Natural killer cell (primary cell): Measurements from ENCODE around the gene BTBD18. TPM values are rescaled to one million over a fixed set of nuclear protein-coding genes. Genes with fewer than 3 reads are reported as not detected.

ENCODE experiments used
- ATAC-seq, 3 donors: fragments of 150-1000 bp in 2 of 3; fragments of 200-7000 bp in 1 of 3; cut with Tn5 transposase; 1 replicate in 1 of 3; 2 replicates in 2 of 3; pipeline ENCODE4 v1.10.0; 2021; ENCODE audit warnings: mild to moderate bottlenecking in 2 of 3, moderate library complexity in 2 of 3
- DNase-seq, 2 donors: peaks; one replicate each; pipeline versions ENCODE4 v3.0.0 to v3.0.0-alpha.2; 2013 to 2021; ENCODE audit warnings: mixed read lengths in 1 of 2
- H3K27ac ChIP-seq: one replicate; pipeline ENCODE4 v1.5.1; 2013; ENCODE audit warnings: mild to moderate bottlenecking, low read length
- H3K27me3 ChIP-seq: one replicate; pipeline ENCODE4 v1.6.1; 2013; ENCODE audit warnings: low read length; ENCODE audit not compliant: control insufficient read depth, insufficient read depth
- H3K36me3 ChIP-seq: one replicate; pipeline ENCODE4 v1.6.1; 2013; ENCODE audit warnings: low read length; ENCODE audit not compliant: control insufficient read depth, insufficient read depth
- H3K4me1 ChIP-seq: one replicate; pipeline ENCODE4 v1.6.1; 2013; ENCODE audit warnings: low read length; ENCODE audit not compliant: control insufficient read depth, insufficient read depth
- H3K4me3 ChIP-seq: one replicate; pipeline ENCODE4 v1.5.1; 2013; ENCODE audit warnings: low read length
- H3K9me3 ChIP-seq: one replicate; pipeline ENCODE4 v1.6.1; 2013; ENCODE audit warnings: low read length; ENCODE audit not compliant: control insufficient read depth, insufficient read depth
- H3K27ac Mint-ChIP-seq, 2 donors: one replicate each; pipeline ENCODE4 v1.8.0; 2022; ENCODE audit warnings: mild to moderate bottlenecking in 2 of 2, mixed read lengths in 2 of 2, moderate library complexity in 1 of 2
- H3K27me3 Mint-ChIP-seq, 2 donors: one replicate each; pipeline ENCODE4 v1.8.0; 2022; ENCODE audit warnings: low read depth in 2 of 2, mixed read lengths in 2 of 2
- H3K36me3 Mint-ChIP-seq: one replicate; pipeline ENCODE4 v1.8.0; 2022; ENCODE audit warnings: mixed read lengths
- H3K4me1 Mint-ChIP-seq, 2 donors: one replicate each; pipeline ENCODE4 v1.8.0; 2022; ENCODE audit warnings: mixed read lengths in 2 of 2
- H3K4me3 Mint-ChIP-seq: one replicate; pipeline ENCODE4 v1.8.0; 2022; ENCODE audit warnings: mild to moderate bottlenecking, moderate library complexity, mixed read lengths
- H3K9me3 Mint-ChIP-seq, 2 donors: one replicate each; pipeline ENCODE4 v1.8.0; 2022; ENCODE audit warnings: mixed read lengths in 2 of 2
- WGBS: methylation state at CpG from one replicate; pipeline ENCODE4 v1.1.7; 2013; ENCODE audit warnings: missing lambda C conversion rate; ENCODE audit not compliant: insufficient coverage; 5-methylcytosine and 5-hydroxymethylcytosine counted together
- intact Hi-C: fragments of 100-400 bp; cut with micrococcal nuclease; formaldehyde crosslinking; loops from one replicate; pipeline ENCODE4 v1.14.2; 2022
- total RNA-seq, 4 donors: library from RNA; stranded (reverse); fragments of 120-200 nt in 1 of 4; gene quantifications; one replicate each; pipeline versions ENCODE4 v1.2.3 to v1.2.4, GENCODE V29; 2013 to 2022
- TF ChIP-seq, protein P1 (sequence below): fragments of 200-600 bp; IDR thresholded peaks from one replicate; pipeline ENCODE4 v1.8.0; 2022; ENCODE audit warnings: antibody characterized with exemption

BTBD18 gene
- total RNA-seq, 3 donors from 2014 or later (not counting 1 experiment from before 2014, with no cell fraction given): not detected

DNA sequence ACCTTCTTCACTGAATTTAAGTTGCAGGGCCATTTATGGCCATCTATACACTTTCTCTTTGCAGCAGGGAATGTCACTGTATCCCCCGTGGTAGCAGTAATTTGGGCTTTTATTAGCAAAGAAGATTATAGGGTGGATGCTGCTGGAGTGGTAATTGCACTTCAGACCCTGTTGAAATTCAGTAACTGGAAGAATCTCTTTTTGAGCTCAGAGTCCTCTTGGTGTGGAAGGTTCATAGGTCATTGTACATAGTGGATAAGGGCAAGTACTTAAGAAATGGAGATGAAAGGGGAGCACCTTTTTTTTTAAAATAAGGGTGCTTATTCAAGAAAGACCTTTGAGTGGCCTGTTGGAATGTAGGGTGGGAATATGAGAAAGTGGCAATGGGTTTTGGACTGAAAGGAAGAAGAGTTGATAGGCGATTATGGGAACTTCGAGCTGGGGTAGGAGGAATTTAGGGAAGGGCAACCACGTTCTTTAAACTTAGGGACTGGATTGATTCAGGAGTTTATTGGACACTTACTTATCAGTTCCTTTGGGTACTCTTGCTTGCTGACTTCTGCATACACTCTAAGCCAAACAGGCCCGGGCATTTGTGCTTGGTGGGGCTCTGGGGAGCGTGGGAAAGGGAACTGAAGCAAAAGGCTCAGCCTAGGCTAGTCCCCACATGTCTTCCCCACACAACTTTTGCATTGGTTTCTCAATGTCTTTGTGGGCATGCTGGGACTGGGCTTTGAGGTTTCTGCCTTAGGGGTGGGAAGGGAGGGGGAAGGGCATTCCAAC is 36.5 kb upstream of the BTBD18 start:
- H3K4me3 ChIP-seq: no peak overlapping the region
- peaks cover 25% of the 10 kb centered on the region for H3K4me1 ChIP-seq
- H3K27ac ChIP-seq: no peak overlapping the region
- no peak overlapping the region for H3K4me3 Mint-ChIP-seq
- no peaks in the 10 kb centered on the region for H3K27me3 ChIP-seq
- intact Hi-C loops: no loop called here
- no peaks in the 10 kb centered on the region for H3K9me3 ChIP-seq
- WGBS: 80% methylated on average over 6 of the region's 6 CpGs
- H3K36me3 ChIP-seq: no peaks in the 10 kb centered on the region
- DNase-seq: no peak
- no peaks in the 10 kb centered on the region for H3K27me3 Mint-ChIP-seq
- no peaks in the 10 kb centered on the region for H3K36me3 Mint-ChIP-seq
- TF ChIP-seq, protein P1, sequence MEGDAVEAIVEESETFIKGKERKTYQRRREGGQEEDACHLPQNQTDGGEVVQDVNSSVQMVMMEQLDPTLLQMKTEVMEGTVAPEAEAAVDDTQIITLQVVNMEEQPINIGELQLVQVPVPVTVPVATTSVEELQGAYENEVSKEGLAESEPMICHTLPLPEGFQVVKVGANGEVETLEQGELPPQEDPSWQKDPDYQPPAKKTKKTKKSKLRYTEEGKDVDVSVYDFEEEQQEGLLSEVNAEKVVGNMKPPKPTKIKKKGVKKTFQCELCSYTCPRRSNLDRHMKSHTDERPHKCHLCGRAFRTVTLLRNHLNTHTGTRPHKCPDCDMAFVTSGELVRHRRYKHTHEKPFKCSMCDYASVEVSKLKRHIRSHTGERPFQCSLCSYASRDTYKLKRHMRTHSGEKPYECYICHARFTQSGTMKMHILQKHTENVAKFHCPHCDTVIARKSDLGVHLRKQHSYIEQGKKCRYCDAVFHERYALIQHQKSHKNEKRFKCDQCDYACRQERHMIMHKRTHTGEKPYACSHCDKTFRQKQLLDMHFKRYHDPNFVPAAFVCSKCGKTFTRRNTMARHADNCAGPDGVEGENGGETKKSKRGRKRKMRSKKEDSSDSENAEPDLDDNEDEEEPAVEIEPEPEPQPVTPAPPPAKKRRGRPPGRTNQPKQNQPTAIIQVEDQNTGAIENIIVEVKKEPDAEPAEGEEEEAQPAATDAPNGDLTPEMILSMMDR: no peak
- no peaks in the 10 kb centered on the region for H3K9me3 Mint-ChIP-seq
- H3K4me1 Mint-ChIP-seq: peaks cover 20 to 25% of the 10 kb centered on the region in 2 donors
- no peak for ATAC-seq
- H3K27ac Mint-ChIP-seq: no peak overlapping the region

DNA sequence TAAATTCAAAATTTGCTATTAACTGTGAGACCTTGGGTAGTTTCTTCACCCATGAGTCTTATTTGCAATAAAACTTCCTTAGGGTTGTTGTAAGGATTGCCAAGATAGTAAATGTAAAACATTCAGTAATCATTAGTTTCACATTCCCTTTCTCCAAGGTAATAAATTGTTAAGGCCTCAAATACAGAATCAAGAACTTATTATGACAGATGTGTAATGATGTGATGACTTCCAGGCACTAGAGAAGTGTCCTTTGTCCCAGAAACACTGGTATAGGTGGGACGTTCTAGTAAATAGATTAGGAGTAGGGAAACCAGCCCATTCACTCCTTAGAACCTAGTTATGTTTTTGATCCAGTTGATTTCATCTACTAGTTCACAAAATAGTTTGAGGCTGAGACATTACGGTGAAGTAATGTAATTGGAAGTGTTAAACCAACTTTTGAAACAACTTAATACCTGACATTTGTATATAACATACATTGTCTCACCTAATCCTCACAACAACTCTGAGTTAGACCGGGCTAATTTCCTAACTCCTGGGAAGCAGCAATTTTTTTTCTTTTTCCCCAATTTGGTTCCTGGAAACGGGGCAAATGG is 35.5 kb upstream of the BTBD18 start:
- Histone ChIP-seq H3K4me1 (peaks cover 15% of the 10 kb centered on the region), H3K36me3 (no peaks in the 10 kb centered on the region), H3K4me3 (no peak overlapping the region), H3K27ac (no peak overlapping the region), H3K27me3 (no peaks in the 10 kb centered on the region), H3K9me3 (no peaks in the 10 kb centered on the region)
- no peaks in the 10 kb centered on the region for H3K27me3 Mint-ChIP-seq
- ATAC-seq: no peak
- intact Hi-C loops: no loop called here
- no peaks in the 10 kb centered on the region for H3K36me3 Mint-ChIP-seq
- WGBS: 98% methylated on average over 3 of the region's 4 CpGs
- H3K27ac Mint-ChIP-seq: no peak overlapping the region
- DNase-seq: no peak
- no peaks in the 10 kb centered on the region for H3K9me3 Mint-ChIP-seq
- H3K4me1 Mint-ChIP-seq: peaks cover 11 to 15% of the 10 kb centered on the region in 2 donors
- no peak overlapping the region for H3K4me3 Mint-ChIP-seq
- TF ChIP-seq, protein P1: no peak

DNA sequence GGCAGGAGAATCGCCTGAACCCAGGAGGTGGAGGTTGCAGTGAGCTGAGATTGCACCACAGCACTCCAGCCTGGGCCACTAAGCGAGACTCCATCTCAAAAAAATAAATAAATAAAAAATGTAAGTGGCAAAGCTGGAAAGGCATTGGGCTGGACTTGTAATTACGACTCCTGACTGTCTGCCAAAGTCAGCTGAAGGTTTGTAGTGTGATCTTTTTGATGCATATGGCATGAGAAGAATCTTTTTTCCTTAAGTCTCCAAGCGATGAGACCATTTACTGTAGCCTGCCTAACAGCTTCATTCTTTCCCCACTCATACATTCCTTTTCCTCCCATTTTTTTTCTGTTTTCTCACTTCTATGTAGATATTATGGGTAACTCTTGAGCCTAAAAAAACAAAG is 34.8 kb upstream of the BTBD18 start:
- no peak for ATAC-seq
- intact Hi-C loops: no loop called here
- no peaks in the 10 kb centered on the region for H3K36me3 ChIP-seq
- no peaks in the 10 kb centered on the region for H3K27me3 ChIP-seq
- peaks cover 5 to 9% of the 10 kb centered on the region in 2 donors for H3K4me1 Mint-ChIP-seq
- H3K27ac ChIP-seq: no peak overlapping the region
- TF ChIP-seq, protein P1: no peak
- no peaks in the 10 kb centered on the region for H3K9me3 ChIP-seq
- H3K4me3 ChIP-seq: no peak overlapping the region
- no peak overlapping the region for H3K27ac Mint-ChIP-seq
- H3K36me3 Mint-ChIP-seq: no peaks in the 10 kb centered on the region
- peaks cover 9% of the 10 kb centered on the region for H3K4me1 ChIP-seq
- 93% methylated on average over 3 of the region's 4 CpGs for WGBS
- no peak overlapping the region for H3K4me3 Mint-ChIP-seq
- no peaks in the 10 kb centered on the region for H3K27me3 Mint-ChIP-seq
- H3K9me3 Mint-ChIP-seq: no peaks in the 10 kb centered on the region
- no peak for DNase-seq
